HTERT RPE-1 (cell line): ENCODE measurements around the gene IGFBP1.
"Not testable (repeated sequence)": the region's sequence is repeated elsewhere in the genome, so short reads cannot be mapped to it uniquely, and the experiment has no call there.

Experiments used
- in situ Hi-C: fragments of 300-500 bp; cut with MboI; formaldehyde crosslinking; loops from 4 replicates; pipeline ENCODE4 v1.14.3; 2020; ENCODE audit warnings: low sequenced_read_pairs

IGFBP1 gene

GRCh38 chr7:45888185-45888992, at the start of gene IGFBP1:
IGFBP1 (plus strand) TSS chr7:45888488; CDS start chr7:45888653, 165 bp downstream.
- in situ Hi-C loops, result no loop called here

- in situ Hi-C loops, result not testable (repeated sequence)
These were observed 49.4 kb upstream of the IGFBP1 start for GRCh38 chr7:45838852-45839251.

- in situ Hi-C loops, result not testable (repeated sequence)
These were observed 46.2 kb upstream of the IGFBP1 start for GRCh38 chr7:45841926-45842717.

GRCh38 chr7:45846536-45846935, 41.8 kb upstream of the IGFBP1 start:
- in situ Hi-C loops, result not testable (repeated sequence)

GRCh38 chr7:45848734-45849133, 39.6 kb upstream of the IGFBP1 start:
- in situ Hi-C loops, result not testable (repeated sequence)

- in situ Hi-C loops, result not testable (repeated sequence)
These were observed 35.3 kb upstream of the IGFBP1 start for GRCh38 chr7:45852984-45853383.

GRCh38 chr7:45853491-45853890, 34.8 kb upstream of the IGFBP1 start:
- in situ Hi-C loops, result not testable (repeated sequence)

GRCh38 chr7:45855680-45856079, 32.6 kb upstream of the IGFBP1 start:
- in situ Hi-C loops, result not testable (repeated sequence)

GRCh38 chr7:45856888-45857287, 31.4 kb upstream of the IGFBP1 start:
- in situ Hi-C loops, result not testable (repeated sequence)

- in situ Hi-C loops, result no loop called here
These were observed 24.6 kb upstream of the IGFBP1 start for GRCh38 chr7:45863715-45864114.

- in situ Hi-C loops, result no loop called here
These were observed 22.5 kb upstream of the IGFBP1 start for GRCh38 chr7:45865594-45866410.

- in situ Hi-C loops, result no loop called here
These were observed 20.8 kb upstream of the IGFBP1 start for GRCh38 chr7:45867471-45867870.

GRCh38 chr7:45869426-45869825, 18.9 kb upstream of the IGFBP1 start:
- in situ Hi-C loops, result no loop called here

- in situ Hi-C loops, result no loop called here
These were observed 15.9 kb upstream of the IGFBP1 start for GRCh38 chr7:45872116-45873034.

- in situ Hi-C loops, result no loop called here
These were observed 15.3 kb upstream of the IGFBP1 start, which contains the start of gene CCDC201 for GRCh38 chr7:45873035-45873354. CCDC201 (minus strand) TSS chr7:45873082; CDS start chr7:45873007, 75 bp downstream.

- in situ Hi-C loops, result no loop called here
These were observed 14.9 kb upstream of the IGFBP1 start for GRCh38 chr7:45873355-45873754.

GRCh38 chr7:45874408-45875131, 13.7 kb upstream of the IGFBP1 start:
- in situ Hi-C loops, result no loop called here

GRCh38 chr7:45876519-45876918, 11.8 kb upstream of the IGFBP1 start:
- in situ Hi-C loops, result no loop called here

GRCh38 chr7:45878457-45879144, 9.7 kb upstream of the IGFBP1 start:
- in situ Hi-C loops, result no loop called here
